Cardiac fibroblast (primary cell): ENCODE results near the gene GDPGP1.

Source experiments
- DNase-seq, 2 donors: peaks; one replicate each; pipeline versions ENCODE4 v3.0.0 to v3.0.0-alpha.2; 2010; ENCODE audit warnings: low read depth in 2 of 2
- H3K4me3 ChIP-seq, 2 donors: replicated peaks in 1 of 2; 1 replicate in 1 of 2; 2 replicates in 1 of 2; pipeline ENCODE4 v1.5.1; 2011; ENCODE audit warnings: low read depth in 2 of 2, low read length in 2 of 2, mild to moderate bottlenecking in 2 of 2, moderate library complexity in 1 of 2
- CTCF ChIP-seq: IDR thresholded peaks from one replicate; pipeline ENCODE4 v1.5.1; 2011; ENCODE audit warnings: low read depth, mild to moderate bottlenecking, low read length, inconsistent platforms

GDPGP1 gene

GRCh38 chr15:90212221-90213098, 21.5 kb upstream of the GDPGP1 start:
- DNase-seq: no peak
- no peak overlapping the region for H3K4me3 ChIP-seq
- no peak for TF ChIP-seq CTCF

- no peak for DNase-seq
- no peak for TF ChIP-seq CTCF
- no peak overlapping the region for H3K4me3 ChIP-seq
Measured at GRCh38 chr15:90213122-90213817, 20.7 kb upstream of the GDPGP1 start.

- no peak for TF ChIP-seq CTCF
- H3K4me3 ChIP-seq: no peak overlapping the region
- no peak for DNase-seq
Measured at GRCh38 chr15:90213818-90214204, 20.2 kb upstream of the GDPGP1 start.

- TF ChIP-seq CTCF: peak; percentile 44
- H3K4me3 ChIP-seq: no peak overlapping the region
- DNase-seq: peak; percentile 19 to 25
Measured at GRCh38 chr15:90214553-90215196, 19.3 kb upstream of the GDPGP1 start.

DNA sequence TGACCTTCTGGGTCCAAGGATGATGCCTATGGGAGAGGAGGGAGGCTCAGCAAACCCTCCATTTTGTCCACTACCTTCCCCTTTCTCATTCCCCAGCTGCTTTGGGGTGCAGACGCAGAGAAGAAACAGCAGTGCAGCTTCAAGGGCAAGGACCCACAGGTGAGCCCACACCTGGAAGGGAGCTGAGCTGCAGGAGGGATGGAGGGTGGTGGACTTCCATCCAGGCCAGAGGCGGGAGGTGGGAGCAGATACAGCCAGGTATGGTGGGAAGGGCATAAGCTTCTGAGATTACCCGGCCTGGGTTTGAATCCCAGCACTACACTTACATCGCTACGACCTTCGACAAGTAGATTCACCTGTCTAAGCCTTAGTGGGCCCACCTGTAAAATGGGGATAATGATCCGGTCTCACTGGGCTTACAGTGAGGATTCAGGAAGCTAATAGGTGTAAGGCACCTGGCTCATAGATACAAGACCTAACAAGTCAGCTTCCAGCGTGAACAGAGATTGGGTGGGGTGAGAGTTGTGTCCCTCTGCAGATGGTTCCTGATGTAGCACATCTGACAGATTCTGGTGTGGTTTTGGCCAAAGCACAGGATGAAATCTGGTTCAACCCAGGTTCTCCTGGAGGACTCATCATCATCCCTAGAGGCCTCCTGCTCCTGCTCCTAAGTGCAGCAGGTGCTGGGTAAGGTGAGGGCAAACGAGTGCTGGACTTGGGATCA, 16.2 kb upstream of the GDPGP1 start:
- DNase-seq: no peak
- TF ChIP-seq CTCF: no peak

DNA sequence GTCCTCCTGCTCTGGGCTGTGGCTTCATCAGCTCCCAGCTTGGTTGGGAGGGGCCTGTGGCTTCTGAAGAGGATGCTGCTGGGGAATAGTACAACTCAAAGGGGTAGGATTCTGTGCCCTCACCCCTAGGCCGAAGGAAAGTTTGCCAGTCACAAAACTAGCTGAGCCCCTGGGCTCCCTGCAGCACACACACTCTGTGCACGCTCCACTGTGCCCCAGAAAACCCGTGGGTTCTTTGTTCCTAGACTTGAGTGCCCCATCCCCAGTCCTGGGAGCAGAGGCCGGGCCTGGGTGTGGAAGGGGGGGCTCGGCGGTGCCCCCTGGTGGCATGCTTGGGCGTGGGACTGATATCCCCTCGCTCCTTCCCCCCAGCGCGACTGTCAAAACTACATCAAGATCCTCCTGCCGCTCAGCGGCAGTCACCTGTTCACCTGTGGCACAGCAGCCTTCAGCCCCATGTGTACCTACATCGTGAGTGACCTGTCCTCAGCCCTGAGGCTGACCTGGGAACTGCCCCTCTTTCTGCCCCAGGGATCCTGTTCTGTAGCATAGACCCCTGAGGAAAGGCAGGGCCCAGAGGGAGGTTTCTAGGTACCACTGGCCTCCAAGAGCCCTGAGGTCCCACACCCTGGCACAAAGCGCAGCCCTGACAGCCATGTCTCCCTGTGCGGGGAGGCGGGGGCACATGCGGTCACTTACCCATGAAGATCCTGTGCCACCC, 14.4 kb upstream of the GDPGP1 start:
- DNase-seq: peak; percentile 23 to 31
- TF ChIP-seq CTCF: peak; percentile 75
- no peak overlapping the region for H3K4me3 ChIP-seq

More for the DNA sequence above, 16.2 kb upstream of the GDPGP1 start:
- H3K4me3 ChIP-seq: no peak overlapping the region
